Measurements from ENCODE around the gene TTLL1.

The TTLL1 gene

DNA sequence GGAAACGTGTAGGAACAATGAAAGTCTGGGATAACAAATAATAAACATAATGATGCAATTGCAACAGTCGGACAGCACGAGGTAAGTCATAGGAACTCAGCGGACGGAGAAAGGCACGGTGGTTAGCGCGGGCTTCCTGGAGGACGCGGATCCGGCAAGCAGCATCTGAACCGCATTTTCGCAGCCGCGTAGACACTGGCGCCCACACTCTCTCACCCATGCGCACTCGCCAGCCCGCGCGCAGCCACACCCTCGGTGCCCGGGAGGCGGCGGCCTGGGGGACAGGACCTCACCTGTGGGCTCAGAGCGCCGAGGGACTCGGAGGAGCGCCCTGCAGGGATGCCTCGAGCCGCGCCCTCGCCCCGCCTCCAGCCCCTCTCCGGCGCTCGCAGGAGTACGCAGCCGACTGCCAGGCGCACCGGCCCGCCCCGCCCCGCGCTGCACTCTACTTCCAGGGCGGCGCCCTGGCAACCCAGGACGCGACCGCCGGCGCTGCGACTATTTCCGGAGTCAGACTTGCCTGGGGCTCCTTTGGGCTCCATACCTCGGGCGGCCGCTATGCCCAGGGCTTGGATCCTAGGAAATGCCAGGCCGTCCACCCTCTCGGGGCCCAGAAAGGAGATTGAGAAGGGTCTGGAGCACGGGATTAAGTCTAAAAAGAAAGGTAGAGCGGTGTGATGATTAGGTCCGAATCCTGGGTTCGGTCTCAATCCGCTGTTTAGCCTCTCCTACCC, at the start of gene TTLL1:
TSS of gene TTLL1 (minus strand) at position 408 of the 734 bp plus-strand sequence. CDS start 13,805 bp downstream, outside the sequence.
- peak; percentile 85 to 90 for DNase-seq (ENCODE audit: low read depth in 2 of 2)

DNA sequence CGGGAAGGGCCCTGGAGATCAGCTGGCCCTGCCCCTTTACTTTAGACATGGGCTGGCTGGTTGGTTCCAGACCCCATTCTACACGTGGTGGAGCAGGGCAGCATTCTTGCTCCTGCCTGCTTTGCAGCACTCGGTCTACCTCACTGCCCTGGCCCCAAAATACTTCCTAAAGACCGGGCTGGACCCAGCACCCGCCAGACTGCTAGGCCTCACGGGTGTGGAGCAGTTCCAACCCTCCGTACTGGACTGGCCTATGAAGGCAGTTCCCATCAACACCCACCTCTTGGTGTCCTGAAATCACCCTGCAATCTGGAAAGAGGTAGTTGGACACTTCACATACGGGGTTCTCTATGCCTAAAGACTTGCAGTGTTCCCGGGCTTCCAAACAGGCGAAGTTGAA, 47.6 kb upstream of the TTLL1 start:
- no peak for DNase-seq (ENCODE audit: low read depth in 2 of 2)

DNA sequence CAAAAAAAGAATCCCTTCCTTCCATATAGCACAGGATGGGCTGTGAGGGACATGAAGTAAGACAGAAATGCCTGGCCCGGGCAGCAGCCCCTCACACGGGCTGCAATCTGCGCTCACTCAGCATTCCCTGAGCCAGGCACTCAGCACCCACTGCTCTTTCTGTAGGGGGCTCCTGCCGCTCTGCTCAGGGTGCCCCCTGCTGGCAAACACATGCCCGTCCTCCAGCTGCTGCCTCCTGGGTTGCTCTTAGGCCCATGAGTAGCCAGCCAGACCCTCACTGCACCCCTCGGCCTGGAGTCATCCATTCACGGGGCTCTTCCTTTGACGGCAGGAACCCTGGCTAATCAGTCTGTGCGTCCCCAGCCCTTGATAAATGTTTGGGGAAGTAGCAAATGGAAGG, 47.1 kb upstream of the TTLL1 start:
- no peak for DNase-seq (ENCODE audit: low read depth in 2 of 2)

DNA sequence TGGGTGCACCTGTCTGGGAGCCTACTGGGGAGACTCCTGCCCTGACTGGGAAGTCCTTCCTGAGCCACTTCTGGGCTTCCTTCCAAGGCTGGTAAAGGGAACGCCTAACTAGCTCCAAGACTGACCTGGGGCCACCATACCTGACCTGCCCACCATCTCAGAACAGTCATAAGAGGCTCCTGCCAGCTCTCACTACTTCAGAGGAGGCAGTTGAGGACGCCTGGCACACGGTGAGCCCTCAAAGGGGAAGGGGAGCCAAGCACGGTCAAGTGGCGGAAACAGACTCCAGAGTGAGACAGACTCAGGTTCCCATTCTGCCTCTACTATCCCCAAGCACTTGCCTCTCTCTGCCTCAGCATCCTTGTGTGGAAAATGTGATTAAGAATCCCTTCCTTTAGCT, 46.4 kb upstream of the TTLL1 start:
- DNase-seq (ENCODE audit: low read depth in 2 of 2) = no peak

DNA sequence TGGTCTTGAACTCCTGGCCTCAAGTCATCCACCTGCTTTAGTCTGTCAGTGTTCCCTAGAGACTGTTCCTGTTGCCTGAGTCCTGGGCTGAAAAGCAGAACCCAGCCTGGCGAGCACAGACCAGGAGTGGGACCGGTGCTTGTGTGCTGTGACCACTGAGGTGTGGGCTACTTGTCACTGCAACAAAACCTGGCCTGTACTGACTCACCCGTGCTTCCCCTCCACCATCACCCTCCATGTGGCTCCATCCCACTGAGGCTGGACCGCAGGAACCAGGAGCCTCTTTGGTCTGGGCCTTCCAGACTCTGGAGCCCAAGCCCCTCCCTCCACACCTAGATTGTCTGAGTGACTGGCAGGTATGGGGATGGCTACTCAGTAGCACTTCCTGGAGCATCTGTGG, 45.4 kb upstream of the TTLL1 start:
- DNase-seq (ENCODE audit: low read depth in 2 of 2) = no peak

DNA sequence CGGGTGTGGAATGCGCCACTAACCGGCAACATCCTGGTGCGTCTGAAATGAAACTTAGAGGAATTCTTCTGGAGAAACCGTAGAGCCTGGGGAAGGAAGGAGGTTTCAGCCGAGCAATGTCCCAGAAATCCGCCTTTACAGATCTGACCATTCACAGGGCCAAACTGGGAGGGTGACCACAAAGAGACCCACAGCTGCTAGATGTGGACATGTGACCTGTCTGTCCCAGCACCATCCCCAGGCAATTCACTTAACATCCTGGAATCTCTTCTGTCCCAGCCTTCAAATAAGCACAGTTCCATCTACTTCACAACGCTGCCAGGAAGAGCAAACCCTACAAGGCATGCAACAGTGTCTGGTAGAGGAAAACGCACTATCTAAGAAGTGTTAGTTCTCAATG, 44.2 kb upstream of the TTLL1 start:
- no peak for DNase-seq (ENCODE audit: low read depth in 2 of 2)

DNA sequence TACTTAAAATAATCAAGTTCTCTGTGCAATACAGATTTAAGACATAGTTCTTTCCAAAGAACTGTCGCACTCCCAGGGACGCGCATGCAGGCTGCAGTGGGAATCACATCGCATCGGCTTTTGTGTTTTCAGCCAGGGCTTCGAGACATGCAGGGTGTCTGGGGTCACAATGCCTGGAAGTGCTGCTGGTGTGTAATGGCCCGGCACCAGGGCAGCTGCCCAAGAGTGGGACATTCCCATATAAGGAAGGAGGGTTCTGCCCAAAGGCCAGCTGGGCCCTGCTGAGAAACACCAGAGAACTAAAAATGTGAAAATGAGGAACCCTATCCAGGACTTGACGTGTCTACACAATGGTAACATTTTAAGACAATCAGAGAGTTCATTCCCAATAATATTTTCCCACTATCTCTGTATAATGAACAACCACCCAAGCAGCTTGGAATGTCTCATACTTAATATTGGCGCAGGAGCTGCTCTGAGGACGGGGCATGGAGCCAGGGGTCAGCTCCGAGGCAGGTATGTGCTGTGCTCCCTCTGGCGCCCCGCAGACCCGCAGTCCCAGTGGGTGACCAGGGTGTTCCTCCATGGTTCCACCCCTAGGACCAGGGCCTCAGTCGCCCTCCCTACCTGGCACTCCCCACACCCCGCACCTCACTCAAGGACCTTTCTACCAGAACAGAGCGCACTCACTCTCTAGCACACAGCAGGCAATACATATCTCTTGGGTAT, 42.7 kb upstream of the TTLL1 start:
- DNase-seq (ENCODE audit: low read depth in 2 of 2) = no peak

DNA sequence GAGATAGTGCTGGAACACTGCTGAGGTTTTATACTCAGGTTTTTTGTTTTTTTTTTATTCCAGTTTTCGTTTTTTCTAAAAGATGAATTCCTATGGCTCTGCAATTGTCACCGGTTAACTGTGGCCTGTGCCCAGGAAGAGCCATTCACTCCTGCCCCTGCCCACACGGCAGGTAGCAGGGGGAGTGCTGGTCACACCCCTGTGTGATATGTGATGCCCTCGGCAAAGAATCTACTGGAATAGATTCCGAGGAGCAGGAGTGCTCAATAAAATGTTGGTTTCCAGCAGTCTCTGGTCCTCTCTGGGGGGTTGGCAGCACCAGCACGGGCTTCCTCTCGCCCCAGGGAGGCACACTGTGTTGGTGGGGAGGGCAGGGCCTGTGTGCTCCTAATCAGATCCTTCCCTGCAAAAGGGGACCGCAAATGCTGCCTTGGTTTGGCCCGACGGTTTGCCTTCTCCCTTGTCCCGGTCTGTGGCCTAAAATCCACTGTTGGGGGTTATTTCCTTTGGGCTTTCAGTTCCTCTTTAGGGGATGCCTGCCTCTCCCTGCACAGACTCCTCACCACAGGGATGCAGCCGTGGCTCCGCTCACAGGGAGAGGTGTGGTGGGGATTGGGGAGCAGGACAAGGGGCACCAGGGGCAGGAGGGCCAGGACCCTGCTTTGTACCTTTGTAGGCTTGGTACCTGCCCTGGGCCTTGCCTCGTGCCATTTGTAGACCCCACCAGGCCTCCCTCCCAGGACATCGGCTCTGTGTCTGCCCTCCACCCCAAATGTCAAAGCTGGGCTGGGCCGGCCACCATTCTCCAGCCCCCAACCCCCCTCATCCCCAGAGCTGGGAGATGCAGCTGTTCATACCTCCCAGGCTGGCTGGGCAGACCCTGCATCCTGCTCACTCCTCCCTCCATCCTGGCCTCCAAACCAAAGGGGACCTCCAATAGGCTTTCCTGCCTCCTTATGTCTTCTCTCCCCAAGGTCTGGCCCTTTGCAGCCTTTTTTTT, 40.5 kb upstream of the TTLL1 start:
- no peak for DNase-seq (ENCODE audit: low read depth in 2 of 2)

DNA sequence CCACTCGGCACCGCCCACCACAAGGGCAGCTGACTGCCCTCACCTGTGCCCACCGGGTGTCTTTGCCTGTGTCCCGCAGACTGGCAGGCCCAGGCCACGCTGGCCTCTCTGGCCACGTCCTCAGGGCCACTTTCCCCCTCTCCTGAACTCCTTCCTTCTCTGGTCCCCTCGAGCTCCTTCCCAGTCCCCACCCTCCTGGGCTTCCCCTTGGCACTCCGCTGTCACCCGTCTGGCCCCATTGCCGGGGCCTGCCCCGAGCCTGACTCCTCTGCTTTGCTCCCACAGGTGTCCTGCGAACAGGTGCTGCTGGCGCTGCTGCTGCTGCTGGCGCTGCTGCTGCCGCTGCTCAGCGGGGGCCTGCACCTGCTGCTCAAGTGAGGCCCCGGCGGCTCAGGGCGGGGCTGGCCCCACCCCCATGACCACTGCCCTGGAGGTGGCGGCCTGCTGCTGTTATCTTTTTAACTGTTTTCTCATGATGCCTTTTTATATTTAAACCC, 39.8 kb upstream of the TTLL1 start:
- DNase-seq (ENCODE audit: low read depth in 2 of 2) = no peak

DNA sequence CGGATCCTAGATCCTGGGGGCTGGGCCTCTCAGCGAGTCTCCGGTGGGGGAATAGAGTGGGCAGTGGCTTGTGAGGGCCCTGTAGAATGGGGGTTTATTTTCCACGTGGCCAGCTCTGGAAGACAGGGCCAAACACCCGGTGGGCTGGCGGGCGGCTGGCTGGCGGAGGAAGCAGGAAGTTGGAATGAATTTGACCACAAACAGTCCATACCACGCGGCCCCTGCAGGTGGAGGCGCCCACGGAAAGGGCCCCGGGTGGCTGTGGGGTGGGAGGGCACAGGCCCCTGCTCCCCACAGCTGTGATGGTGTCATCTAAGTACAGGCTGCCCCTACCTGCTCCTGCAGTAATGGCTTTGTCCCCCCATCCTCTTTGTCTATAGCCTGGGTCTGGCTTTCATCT, 38.9 kb upstream of the TTLL1 start:
- no peak for DNase-seq (ENCODE audit: low read depth in 2 of 2)

DNA sequence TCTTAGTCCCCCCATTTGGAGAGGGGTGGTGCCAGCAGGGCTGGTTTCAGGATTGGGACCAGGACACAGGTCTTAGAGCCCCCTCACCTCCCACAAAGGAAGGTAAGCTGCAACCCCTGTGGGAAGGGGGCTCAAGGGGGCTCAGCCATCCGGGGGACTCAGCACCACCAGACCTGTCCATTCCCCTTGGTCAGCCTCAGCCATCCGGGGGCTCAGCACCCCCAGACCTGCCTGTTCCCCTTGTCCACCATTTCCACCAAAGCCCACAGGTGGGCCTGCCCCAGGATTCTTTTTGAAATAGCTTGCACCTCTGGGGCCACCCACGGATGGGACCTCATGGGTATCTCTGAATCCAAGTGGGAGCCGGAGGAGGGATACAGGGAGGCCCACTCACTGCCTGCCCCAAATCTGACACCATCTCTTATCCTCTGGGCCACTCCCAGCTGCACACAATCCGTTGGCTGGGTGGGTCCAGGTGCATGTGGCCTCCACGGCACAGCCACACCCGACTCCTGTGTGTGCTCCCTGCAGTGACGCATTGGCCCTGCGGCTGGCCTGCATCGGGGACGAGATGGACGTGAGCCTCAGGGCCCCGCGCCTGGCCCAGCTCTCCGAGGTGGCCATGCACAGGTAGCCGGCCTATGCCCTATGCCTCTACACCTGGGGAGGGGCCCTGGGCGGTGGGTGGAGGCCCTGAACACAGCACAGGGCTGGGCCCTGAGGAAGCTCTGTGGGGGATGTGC, 38.1 kb upstream of the TTLL1 start:
- no peak for DNase-seq (ENCODE audit: low read depth in 2 of 2)

DNA sequence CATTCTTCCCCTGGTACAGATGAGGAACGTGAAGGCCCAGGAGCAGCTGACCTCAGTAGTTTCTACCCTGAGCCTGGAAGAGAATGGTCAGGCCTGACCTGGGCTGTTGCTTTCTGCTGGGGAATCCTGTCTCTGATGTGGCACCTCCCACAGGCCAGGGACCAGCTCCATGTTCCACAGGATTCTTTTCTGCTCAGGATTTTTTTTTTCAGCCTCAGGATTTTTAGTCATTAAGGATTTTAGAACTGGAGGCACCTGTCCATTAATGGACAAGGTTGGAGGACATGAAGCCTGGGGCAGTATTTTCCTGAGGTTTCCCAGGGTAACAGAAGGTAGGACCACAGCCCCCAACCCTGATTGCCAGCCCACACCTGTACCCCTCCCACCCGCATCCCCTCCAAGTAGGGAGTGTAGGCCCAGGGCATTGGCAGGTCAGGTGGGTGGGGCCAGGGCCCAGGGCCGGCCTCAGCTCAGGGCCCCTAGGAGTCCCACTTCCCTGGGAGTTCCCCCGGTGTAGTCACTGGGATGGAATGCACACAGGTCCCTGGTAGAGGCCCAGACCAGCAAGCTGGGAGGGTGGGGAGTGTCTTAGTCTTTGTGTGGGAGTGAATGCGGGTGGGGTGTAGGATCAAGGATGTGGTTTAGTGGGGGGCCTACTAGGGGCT, 37.4 kb upstream of the TTLL1 start:
- no peak for DNase-seq (ENCODE audit: low read depth in 2 of 2)

DNA sequence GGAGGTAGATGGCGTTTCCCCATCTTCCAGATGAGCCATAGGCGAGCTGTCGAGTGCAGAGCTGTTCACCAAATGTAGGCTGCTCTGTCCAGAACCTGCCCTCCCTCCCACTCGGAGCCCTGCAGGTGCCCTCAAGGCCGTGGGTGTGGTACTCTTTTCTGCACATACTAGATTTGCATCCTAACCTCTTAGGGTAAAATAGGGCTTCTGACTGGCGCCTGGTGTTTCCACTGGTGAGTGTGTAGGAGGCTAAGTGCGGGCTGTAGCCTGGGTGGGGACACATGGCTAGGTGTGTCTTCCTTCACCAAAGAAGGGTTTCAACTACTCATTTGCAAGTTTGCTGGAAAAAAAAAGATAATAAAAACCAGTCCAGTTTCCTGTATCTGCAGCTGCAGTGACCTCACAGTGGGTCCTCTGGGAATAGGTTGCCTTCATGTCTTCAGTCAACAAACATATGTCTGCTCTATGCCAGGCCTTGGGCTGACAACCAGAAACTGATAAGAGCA, 29.8 kb upstream of the TTLL1 start:
- no peak for DNase-seq (ENCODE audit: low read depth in 2 of 2)

DNA sequence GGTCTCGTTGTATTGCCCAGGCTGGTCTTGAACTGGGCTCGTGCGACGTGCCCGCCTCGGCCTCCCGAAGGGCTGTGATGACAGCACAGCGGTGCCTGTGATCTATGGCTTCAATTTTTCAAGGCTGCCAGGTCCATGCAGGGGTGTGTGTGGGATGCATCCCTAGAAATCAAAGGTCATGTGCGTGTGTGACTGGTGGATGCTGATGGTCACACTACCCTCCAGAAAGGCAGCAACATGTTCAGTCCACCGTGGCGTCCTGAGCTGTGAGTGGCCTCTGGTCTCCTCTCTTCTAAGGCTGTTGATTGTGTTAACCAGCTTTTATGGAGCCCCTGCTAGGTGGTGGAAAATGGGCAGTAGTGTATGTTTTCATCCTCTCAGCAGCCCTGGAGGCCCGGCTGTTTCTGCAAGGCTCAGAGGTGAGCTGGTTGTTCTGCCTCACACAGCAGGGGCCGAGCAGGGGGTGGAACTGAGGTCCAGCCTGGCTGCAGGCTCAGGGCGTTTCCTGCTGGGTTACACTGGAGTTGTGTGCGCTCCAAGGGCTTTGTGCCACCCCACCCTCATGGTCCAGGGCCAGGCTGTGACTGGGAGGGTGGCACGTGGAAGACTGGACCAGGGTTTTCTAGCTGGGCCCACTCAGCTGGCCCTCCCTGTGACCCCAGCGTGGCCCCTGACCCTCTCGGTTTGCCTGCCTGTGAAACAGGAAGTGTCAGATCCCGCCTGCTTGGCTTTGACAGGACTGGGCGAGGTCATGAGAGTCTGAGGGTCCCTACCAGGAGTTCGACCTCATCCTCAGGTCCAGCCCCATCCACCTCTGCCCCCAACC, 29.0 kb upstream of the TTLL1 start:
- no peak for DNase-seq (ENCODE audit: low read depth in 2 of 2)

DNA sequence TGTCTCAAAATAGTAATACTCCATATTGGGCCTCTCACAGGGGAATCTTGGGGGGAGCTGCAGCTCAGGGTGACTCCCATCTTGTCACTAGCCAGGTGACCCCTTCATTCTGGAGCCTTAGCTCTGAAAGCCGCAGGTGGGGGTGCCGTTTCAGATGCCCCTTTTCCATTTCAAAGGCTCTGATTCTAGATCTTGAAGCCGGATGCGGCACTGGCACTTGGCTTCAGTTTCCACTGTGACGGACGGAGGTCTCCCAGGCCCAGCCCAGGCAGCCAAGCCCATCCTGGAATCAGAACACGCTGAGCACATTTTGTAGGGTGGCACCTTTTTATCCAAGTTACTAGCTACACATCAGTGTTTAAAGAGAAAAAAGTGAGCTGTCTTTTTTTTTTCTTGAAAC, 27.7 kb upstream of the TTLL1 start:
- no peak for DNase-seq (ENCODE audit: low read depth in 2 of 2)

DNA sequence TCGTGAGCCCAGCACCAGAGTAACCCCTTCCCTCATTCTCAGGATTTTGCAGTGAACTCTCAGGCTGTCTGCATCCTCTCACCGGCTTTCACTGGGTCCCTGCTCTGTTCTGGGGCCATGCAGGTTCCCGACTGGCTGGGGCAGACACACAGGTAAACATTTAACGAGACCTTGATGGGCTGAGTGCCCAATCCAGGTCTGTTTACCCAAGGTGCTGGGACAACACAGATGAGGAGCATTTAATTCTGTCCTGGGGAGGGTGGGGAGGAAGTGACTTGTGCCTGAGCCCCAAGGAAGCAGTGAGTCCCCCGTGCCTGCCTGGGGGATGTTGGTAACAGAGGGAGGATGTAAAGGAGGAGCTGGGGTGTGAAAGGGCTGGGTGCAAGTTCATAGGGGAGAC, 25.8 kb upstream of the TTLL1 start:
- no peak for DNase-seq (ENCODE audit: low read depth in 2 of 2)

DNA sequence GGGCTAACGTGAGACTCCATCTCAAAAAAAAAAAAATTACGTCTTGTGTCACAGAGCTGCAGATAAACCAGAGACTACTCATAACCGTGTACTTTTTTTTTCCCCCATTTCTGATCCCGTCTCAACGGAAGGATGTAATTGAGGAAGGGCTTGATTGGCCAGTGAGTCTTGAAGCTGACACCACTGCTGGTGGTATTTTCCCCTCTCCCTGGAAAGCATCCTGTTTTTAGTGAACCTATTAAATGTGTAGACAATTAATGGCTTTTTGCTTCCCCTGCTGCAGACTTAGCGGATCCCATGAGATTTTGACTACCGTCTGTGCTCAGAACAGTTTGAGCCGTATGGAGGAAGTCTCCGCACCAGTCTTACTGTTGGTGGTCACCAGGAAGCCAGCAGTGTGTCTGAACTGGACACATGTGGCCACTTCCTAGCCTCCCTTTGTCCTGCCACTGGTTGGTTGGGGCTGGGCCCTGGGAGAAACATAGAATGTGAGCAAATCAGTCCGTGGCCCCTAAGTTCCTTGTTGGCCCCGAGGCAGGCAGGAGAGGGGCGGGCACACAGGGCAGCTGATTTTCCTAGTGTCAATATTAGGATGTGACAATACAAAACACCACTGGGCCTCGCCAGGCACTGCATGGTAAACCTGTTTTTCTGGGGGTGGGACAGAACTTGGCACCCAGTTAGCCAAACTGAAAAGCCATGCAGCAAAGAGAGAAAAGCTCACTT, 24.5 kb upstream of the TTLL1 start:
- no peak for DNase-seq (ENCODE audit: low read depth in 2 of 2)

DNA sequence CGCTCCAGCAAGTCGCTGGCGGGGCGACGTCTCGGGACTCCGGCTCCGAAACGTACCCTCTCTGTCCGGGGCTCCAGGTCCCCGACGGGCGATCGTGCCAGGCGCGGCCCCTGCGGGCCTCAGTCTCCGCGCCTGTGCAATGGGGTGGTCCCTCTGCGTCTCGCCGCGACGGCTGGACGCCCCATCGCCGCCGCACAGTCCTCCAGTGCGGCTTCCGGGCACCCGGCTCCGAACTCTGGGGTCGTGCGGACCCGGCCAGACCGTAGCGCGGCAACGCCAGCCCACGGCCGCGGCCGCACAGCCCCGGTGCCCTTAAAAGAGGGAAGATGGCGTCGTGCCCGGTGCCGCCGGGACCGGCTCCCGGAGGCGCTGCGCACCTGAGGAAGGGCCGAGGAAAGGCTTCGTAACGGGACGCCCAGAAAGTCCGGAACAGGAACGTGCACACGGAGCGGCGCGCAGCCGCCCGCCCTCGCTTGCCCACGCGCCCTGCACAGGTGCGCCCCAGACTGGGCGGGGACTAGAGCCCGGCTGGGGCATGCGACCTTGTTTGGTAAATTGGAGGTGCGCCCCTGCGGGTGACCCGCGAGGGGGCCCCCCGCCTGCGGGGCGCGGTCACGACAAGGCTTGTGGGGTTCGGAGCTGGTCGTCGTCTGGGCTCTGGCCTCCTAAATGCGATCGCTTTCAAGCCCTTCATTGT, 21.9 kb upstream of the TTLL1 start:
- DNase-seq (ENCODE audit: low read depth in 2 of 2) = no peak

All from stimulated activated CD4-positive, alpha-beta T cell treated with anti-CD3 and anti-CD28 coated beads, Interleukin-12 subunit alpha, Interleukin-12 subunit beta, amount 100 ng/mL, for 24 hours (primary cell).